NT2/D1 (cell line): Measurements from ENCODE around the gene KY.
A peak's percentile ranks its signal among the peaks of the same experiment; 100 is the strongest.

Source experiments
- DNase-seq: peaks from one replicate; pipeline ENCODE4 v3.0.0-alpha.2; 2011; ENCODE audit warnings: low read depth, low spot score
- H3K27me3 ChIP-seq: 2 replicates; pipeline ENCODE4 v1.6.0; 2011; ENCODE audit warnings: mild to moderate bottlenecking; ENCODE audit not compliant: insufficient read length, insufficient read depth
- H3K36me3 ChIP-seq: 2 replicates; pipeline ENCODE4 v1.6.1; 2011; ENCODE audit warnings: mild to moderate bottlenecking, low read length, mixed read lengths; ENCODE audit not compliant: insufficient read depth, insufficient read length
- H3K4me1 ChIP-seq: 2 replicates; pipeline ENCODE4 v1.5.1; 2011; ENCODE audit not compliant: insufficient read depth, insufficient read length
- H3K4me3 ChIP-seq: 2 replicates; pipeline ENCODE4 v1.5.1; 2011; ENCODE audit warnings: low read depth; ENCODE audit not compliant: insufficient read length
- H3K9ac ChIP-seq: 2 replicates; pipeline ENCODE4 v1.6.0; 2011; ENCODE audit warnings: low read depth; ENCODE audit not compliant: insufficient read length
- H3K9me3 ChIP-seq: 2 replicates; pipeline ENCODE4 v1.5.1; 2011; ENCODE audit warnings: mild to moderate bottlenecking, low read length; ENCODE audit not compliant: insufficient read depth
- SUZ12 ChIP-seq: IDR thresholded peaks from 2 replicates; pipeline ENCODE4 v1.6.1; 2011; ENCODE audit not compliant: insufficient read length, insufficient read depth; ENCODE audit errors: extremely low read depth
- YY1 ChIP-seq: IDR thresholded peaks from 2 replicates; pipeline ENCODE4 v1.6.1; 2011; ENCODE audit not compliant: insufficient read length, insufficient read depth
- ZNF274 ChIP-seq: IDR thresholded peaks from 2 replicates; pipeline ENCODE4 v1.6.1; 2011; ENCODE audit warnings: mild to moderate bottlenecking, low read depth, low read length

The KY gene

GRCh38 chr3:134603956-134604355, 46.9 kb downstream of the KY start:
- TF ChIP-seq SUZ12 (no peak), ZNF274 (no peak), YY1 (no peak)
- Histone ChIP-seq H3K9ac (no peak overlapping the region), H3K4me1 (peaks cover 24% of the 10 kb centered on the region), H3K27me3 (peaks cover 12% of the 10 kb centered on the region), H3K9me3 (no peaks in the 10 kb centered on the region), H3K4me3 (no peak overlapping the region), H3K36me3 (no peaks in the 10 kb centered on the region)
- no peak for DNase-seq

- TF ChIP-seq YY1 = no peak
- TF ChIP-seq SUZ12 = no peak
- no peak for TF ChIP-seq ZNF274
These were observed 47.3 kb downstream of the KY start for GRCh38 chr3:134603480-134603879.

GRCh38 chr3:134602440-134602814, 48.4 kb downstream of the KY start:
- no peaks in the 10 kb centered on the region for H3K9me3 ChIP-seq
- DNase-seq = no peak
- peaks cover 21% of the 10 kb centered on the region for H3K4me1 ChIP-seq
- no peaks in the 10 kb centered on the region for H3K36me3 ChIP-seq
- H3K27me3 ChIP-seq = peaks cover 12% of the 10 kb centered on the region
- H3K4me3 ChIP-seq = no peak overlapping the region
- TF ChIP-seq YY1 (no peak), SUZ12 (no peak), ZNF274 (no peak)
- H3K9ac ChIP-seq = no peak overlapping the region

More at GRCh38 chr3:134603480-134603879, 47.3 kb downstream of the KY start:
- Histone ChIP-seq H3K36me3 (no peaks in the 10 kb centered on the region), H3K27me3 (peaks cover 12% of the 10 kb centered on the region), H3K4me3 (no peak overlapping the region), H3K9me3 (no peaks in the 10 kb centered on the region), H3K4me1 (peaks cover 24% of the 10 kb centered on the region), H3K9ac (no peak overlapping the region)
- no peak for DNase-seq

GRCh38 chr3:134601539-134602439, 49.0 kb downstream of the KY start:
- TF ChIP-seq YY1 = no peak
- TF ChIP-seq SUZ12 = no peak
- TF ChIP-seq ZNF274 = no peak
- Histone ChIP-seq H3K4me1 (peaks cover 17% of the 10 kb centered on the region), H3K4me3 (no peak overlapping the region), H3K9me3 (no peaks in the 10 kb centered on the region), H3K27me3 (peaks cover 12% of the 10 kb centered on the region), H3K36me3 (no peaks in the 10 kb centered on the region), H3K9ac (no peak overlapping the region)
- DNase-seq = peak; percentile 58

- H3K9ac ChIP-seq = no peak overlapping the region
- peak; percentile 48 for DNase-seq
- H3K4me3 ChIP-seq = no peak overlapping the region
- H3K4me1 ChIP-seq = peaks cover 17% of the 10 kb centered on the region
- peaks cover 4% of the 10 kb centered on the region; the same call in 1 of the 2 replicates for H3K9me3 ChIP-seq
- TF ChIP-seq ZNF274 = no peak
- no peaks in the 10 kb centered on the region for H3K36me3 ChIP-seq
- H3K27me3 ChIP-seq = peaks cover 12% of the 10 kb centered on the region
These were observed 49.9 kb downstream of the KY start for GRCh38 chr3:134600685-134601463.

GRCh38 chr3:134600206-134600605, 50.6 kb downstream of the KY start:
- DNase-seq = no peak
- Histone ChIP-seq H3K9ac (no peak overlapping the region), H3K4me3 (no peak overlapping the region), H3K36me3 (no peaks in the 10 kb centered on the region), H3K4me1 (peaks cover 17% of the 10 kb centered on the region), H3K27me3 (peaks cover 12% of the 10 kb centered on the region), H3K9me3 (peaks cover 9% of the 10 kb centered on the region; the same call in 1 of the 2 replicates)
- TF ChIP-seq SUZ12 = no peak
- TF ChIP-seq YY1 = no peak
- no peak for TF ChIP-seq ZNF274
